IMR-90 (cell line): Measurements from ENCODE around the gene NPIPA1. TPM values are rescaled to one million over a fixed set of nuclear protein-coding genes. Genes with fewer than 3 reads are reported as not detected.
"Not testable (repeated sequence)": the region's sequence is repeated elsewhere in the genome, so short reads cannot be mapped to it uniquely, and the experiment has no call there.

Source experiments
- ATAC-seq: fragments of 200-7000 bp; cut with Tn5 transposase; 2 replicates; pipeline ENCODE4 v1.9.1; 2020; ENCODE audit warnings: low read depth, mild to moderate bottlenecking, moderate library complexity
- BruUV-seq: library from RNA; stranded (reverse); fragments of 400-500 nt; replicated peaks from 2 replicates; lab custom pipeline; 2021; lab: Mats Ljungman, UMichigan
- CTCF ChIA-PET: fragments of 300-600 bp; formaldehyde crosslinking; extraction: SDS; loops from one replicate; lab custom pipeline; 2021; ENCODE audit warnings: antibody characterized with exemption; lab: Yijun Ruan, JAX
- POLR2A ChIA-PET: fragments of 300-600 bp; sonication (Branson Sonifier 250); formaldehyde crosslinking; loops from one replicate; lab custom pipeline; 2022; ENCODE audit warnings: antibody characterized with exemption; ENCODE audit not compliant: unreplicated experiment; lab: Charles Lee
- DNase-seq: peaks from one replicate; pipeline ENCODE4 v3.0.0; 2013
- H2AFZ ChIP-seq: replicated peaks from 2 replicates; pipeline ENCODE3; 2013; ENCODE audit warnings: low read length, mild to moderate bottlenecking; ENCODE audit not compliant: poor library complexity
- H2AK5ac ChIP-seq: 2 replicates; pipeline ENCODE4 v1.6.1; 2013; ENCODE audit warnings: low read depth, low read length, inconsistent platforms
- H2AK9ac ChIP-seq: replicated peaks from 2 replicates; pipeline ENCODE3; 2013; ENCODE audit warnings: mild to moderate bottlenecking, low read depth, low read length, moderate library complexity; ENCODE audit not compliant: poor library complexity
- H2BK120ac ChIP-seq: 2 replicates; pipeline ENCODE4 v1.6.1; 2013; ENCODE audit warnings: low read depth, low read length, inconsistent platforms
- H2BK15ac ChIP-seq: 3 replicates; pipeline ENCODE4 v1.6.1; 2013; ENCODE audit warnings: low read depth, low read length, inconsistent platforms
- H2BK20ac ChIP-seq: 2 replicates; pipeline ENCODE4 v1.6.1; 2013; ENCODE audit warnings: low read depth, mild to moderate bottlenecking, inconsistent platforms, low read length, moderate library complexity
- H2BK5ac ChIP-seq: 2 replicates; pipeline ENCODE4 v1.6.1; 2013; ENCODE audit warnings: mild to moderate bottlenecking, low read depth, low read length, inconsistent platforms; ENCODE audit not compliant: poor library complexity, severe bottlenecking
- H3K14ac ChIP-seq: replicated peaks from 2 replicates; pipeline ENCODE4 v1.6.1; 2013; ENCODE audit warnings: low read depth, low read length, inconsistent platforms
- H3K18ac ChIP-seq: 2 replicates; pipeline ENCODE4 v1.6.1; 2013; ENCODE audit warnings: low read depth, low read length, control low read depth
- H3K23ac ChIP-seq: 2 replicates; pipeline ENCODE4 v1.6.1; 2013; ENCODE audit warnings: low read depth, low read length, inconsistent platforms
- H3K27ac ChIP-seq: 2 replicates; pipeline ENCODE4 v1.5.1; 2013; ENCODE audit warnings: mild to moderate bottlenecking, control low read depth, low read length; ENCODE audit not compliant: insufficient read depth
- H3K27me3 ChIP-seq: 2 replicates; pipeline ENCODE4 v1.6.1; 2013; ENCODE audit warnings: low read length; ENCODE audit not compliant: control insufficient read depth, insufficient read depth
- H3K36me3 ChIP-seq: 2 replicates; pipeline ENCODE4 v1.6.1; 2013; ENCODE audit warnings: low read length, mixed read lengths; ENCODE audit not compliant: control insufficient read depth, insufficient read depth
- H3K4ac ChIP-seq: 2 replicates; pipeline ENCODE4 v1.6.1; 2013; ENCODE audit warnings: low read depth, low read length, inconsistent platforms
- H3K4me1 ChIP-seq: 2 replicates; pipeline ENCODE4 v1.6.1; 2013; ENCODE audit warnings: low read length, mixed read lengths; ENCODE audit not compliant: control insufficient read depth, insufficient read depth
- H3K4me2 ChIP-seq: 2 replicates; pipeline ENCODE4 v1.6.1; 2013; ENCODE audit warnings: low read depth, mild to moderate bottlenecking, control low read depth, low read length, moderate library complexity
- H3K4me3 ChIP-seq: 2 replicates; pipeline ENCODE4 v1.5.1; 2013; ENCODE audit warnings: low read depth, mild to moderate bottlenecking, control low read depth, low read length, moderate library complexity; ENCODE audit not compliant: insufficient read depth
- H3K56ac ChIP-seq: 2 replicates; pipeline ENCODE4 v1.6.1; 2013; ENCODE audit warnings: low read length, inconsistent platforms; ENCODE audit not compliant: insufficient read depth; ENCODE audit errors: extremely low read depth
- H3K79me1 ChIP-seq, 2 experiments: 2 replicates each; pipeline ENCODE4 v1.6.1; 2013; ENCODE audit warnings: low read length in 2 of 2, inconsistent platforms in 1 of 2, low read depth in 1 of 2
- H3K9ac ChIP-seq: 2 replicates; pipeline ENCODE4 v1.6.1; 2013; ENCODE audit warnings: low read depth, low read length, control low read depth
- H3K9me1 ChIP-seq: 2 replicates; pipeline ENCODE4 v1.6.1; 2013; ENCODE audit warnings: low read length, inconsistent platforms; ENCODE audit not compliant: insufficient read depth
- H3K9me3 ChIP-seq: 2 replicates; pipeline ENCODE4 v1.6.1; 2013; ENCODE audit warnings: low read length; ENCODE audit not compliant: control insufficient read depth, insufficient read depth
- H4K20me1 ChIP-seq: 2 replicates; pipeline ENCODE4 v1.6.1; 2013; ENCODE audit warnings: low read length, inconsistent platforms; ENCODE audit not compliant: insufficient read depth
- H4K5ac ChIP-seq: 2 replicates; pipeline ENCODE4 v1.6.1; 2013; ENCODE audit warnings: mild to moderate bottlenecking, low read depth, low read length, control low read depth
- H4K8ac ChIP-seq, 2 experiments: 2 replicates each; pipeline ENCODE4 v1.6.1; 2013; ENCODE audit warnings: low read depth in 2 of 2, low read length in 2 of 2, control low read depth in 1 of 2, inconsistent platforms in 1 of 2
- H4K91ac ChIP-seq: 2 replicates; pipeline ENCODE4 v1.6.1; 2013; ENCODE audit warnings: low read depth, low read length, inconsistent platforms; ENCODE audit not compliant: insufficient read depth
- WGBS, 2 experiments: methylation state at CpG; one replicate each; pipeline versions ENCODE4 v1.1.5 to v1.1.7; 2013; ENCODE audit warnings: missing lambda C conversion rate in 2 of 2; ENCODE audit not compliant: insufficient read length in 1 of 2; ENCODE audit errors: extremely low coverage in 2 of 2; 5-methylcytosine and 5-hydroxymethylcytosine counted together
- dilution Hi-C: fragments of 300-500 bp; cut with HindIII; formaldehyde crosslinking; loops from one replicate; pipeline ENCODE4 v1.14.3; 2018; ENCODE audit warnings: low sequenced_read_pairs; ENCODE audit not compliant: unreplicated experiment
- in situ Hi-C: fragments of 300-500 bp; cut with MboI; formaldehyde crosslinking; loops from 3 replicates; pipeline ENCODE4 v1.14.3; 2019; ENCODE audit warnings: low sequenced_read_pairs, inconsistent platforms, mixed read lengths
- intact Hi-C: fragments of 100-400 bp; cut with micrococcal nuclease; formaldehyde crosslinking; loops from 2 replicates; pipeline ENCODE4 v1.10.0; 2022
- polyA plus RNA-seq, 3 experiments: library from polyadenylated mRNA; depleted of rRNA; stranded (reverse); fragments of >200 nt; gene quantifications; 2 replicates each; pipeline ENCODE4 v1.2.3, GENCODE V29; 2012; ENCODE audit warnings: low replicate concordance in 1 of 3
- total RNA-seq: library from RNA; depleted of rRNA; stranded (reverse); fragments of >200 nt; gene quantifications from 2 replicates; pipeline ENCODE4 v1.2.3, GENCODE V29; 2012

The NPIPA1 gene
- total and polyA plus RNA-seq, 2 of the 4 experiments (the other 2 are of a cell fraction): 8.1 to 85.8 TPM

GRCh38 chr16:14932581-14933375 is 4.5 kb upstream of the NPIPA1 start:
- dilution Hi-C loops, H4K20me1 ChIP-seq, H3K14ac ChIP-seq, H3K9ac ChIP-seq, H3K23ac ChIP-seq, H3K4me2 ChIP-seq, H4K91ac ChIP-seq, intact Hi-C loops, H3K56ac ChIP-seq, CTCF ChIA-PET, BruUV-seq, H3K9me1 ChIP-seq, H2BK5ac ChIP-seq, H3K27me3 ChIP-seq, H3K27ac ChIP-seq, ATAC-seq, POLR2A ChIA-PET, H2AFZ ChIP-seq, H2BK120ac ChIP-seq, H2BK15ac ChIP-seq, H3K4ac ChIP-seq, in situ Hi-C loops, H4K5ac ChIP-seq, H2AK5ac ChIP-seq, H3K4me3 ChIP-seq, H4K8ac ChIP-seq, H2AK9ac ChIP-seq, H3K9me3 ChIP-seq, H3K79me1 ChIP-seq, H2BK20ac ChIP-seq, H3K18ac ChIP-seq, H3K36me3 ChIP-seq, H3K4me1 ChIP-seq, DNase-seq: not testable (repeated sequence)
- no CpG with 5 or more reads among the region's 47 CpGs for WGBS, 2 experiments

GRCh38 chr16:14937994-14938393 is 751 bp downstream of the NPIPA1 start:
- H3K4me1 ChIP-seq, H2AFZ ChIP-seq, H2AK5ac ChIP-seq, H3K9ac ChIP-seq, H3K4ac ChIP-seq, H3K9me3 ChIP-seq, H3K36me3 ChIP-seq, H2BK5ac ChIP-seq, H3K9me1 ChIP-seq, H4K20me1 ChIP-seq, H3K27ac ChIP-seq, H3K27me3 ChIP-seq, H3K18ac ChIP-seq, POLR2A ChIA-PET, in situ Hi-C loops, DNase-seq, H3K14ac ChIP-seq, dilution Hi-C loops, H4K8ac ChIP-seq, H2AK9ac ChIP-seq, H3K79me1 ChIP-seq, H3K4me3 ChIP-seq, H3K56ac ChIP-seq, H2BK15ac ChIP-seq, ATAC-seq, H2BK20ac ChIP-seq, BruUV-seq, H3K4me2 ChIP-seq, H2BK120ac ChIP-seq, H4K5ac ChIP-seq, intact Hi-C loops, CTCF ChIA-PET, H4K91ac ChIP-seq, H3K23ac ChIP-seq: not testable (repeated sequence)
- no CpG with 5 or more reads among the region's 9 CpGs for WGBS, 2 experiments
